Hippocampal formation (tissue), 2 donors: ENCODE measurements around the gene SPHK1.
A peak's percentile ranks its signal among the peaks of the same experiment; 100 is the strongest.
"Not testable (repeated sequence)": the region's sequence is repeated elsewhere in the genome, so short reads cannot be mapped to it uniquely, and the experiment has no call there.

ENCODE experiments used
- DNase-seq, 2 donors: peaks; one replicate each; lab custom pipeline; 2025; lab: John Stamatoyannopoulos, UW

The SPHK1 gene, protein sequence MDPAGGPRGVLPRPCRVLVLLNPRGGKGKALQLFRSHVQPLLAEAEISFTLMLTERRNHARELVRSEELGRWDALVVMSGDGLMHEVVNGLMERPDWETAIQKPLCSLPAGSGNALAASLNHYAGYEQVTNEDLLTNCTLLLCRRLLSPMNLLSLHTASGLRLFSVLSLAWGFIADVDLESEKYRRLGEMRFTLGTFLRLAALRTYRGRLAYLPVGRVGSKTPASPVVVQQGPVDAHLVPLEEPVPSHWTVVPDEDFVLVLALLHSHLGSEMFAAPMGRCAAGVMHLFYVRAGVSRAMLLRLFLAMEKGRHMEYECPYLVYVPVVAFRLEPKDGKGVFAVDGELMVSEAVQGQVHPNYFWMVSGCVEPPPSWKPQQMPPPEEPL

GRCh38 chr17:76384222-76384986 lies at the start of gene SPHK1:
Gene SPHK1 (plus strand): TSS chr17:76384609. CDS start chr17:76385645, 1,036 bp downstream.
- DNase-seq = peak in 1 of 2 donors; percentile 17

GRCh38 chr17:76335716-76336381 lies 48.6 kb upstream of the SPHK1 start:
- DNase-seq = no peak

- no peak for DNase-seq
Measured at GRCh38 chr17:76336756-76337412, 47.5 kb upstream of the SPHK1 start.

- no peak for DNase-seq
Measured at GRCh38 chr17:76337413-76337777, 47.0 kb upstream of the SPHK1 start.

DNA sequence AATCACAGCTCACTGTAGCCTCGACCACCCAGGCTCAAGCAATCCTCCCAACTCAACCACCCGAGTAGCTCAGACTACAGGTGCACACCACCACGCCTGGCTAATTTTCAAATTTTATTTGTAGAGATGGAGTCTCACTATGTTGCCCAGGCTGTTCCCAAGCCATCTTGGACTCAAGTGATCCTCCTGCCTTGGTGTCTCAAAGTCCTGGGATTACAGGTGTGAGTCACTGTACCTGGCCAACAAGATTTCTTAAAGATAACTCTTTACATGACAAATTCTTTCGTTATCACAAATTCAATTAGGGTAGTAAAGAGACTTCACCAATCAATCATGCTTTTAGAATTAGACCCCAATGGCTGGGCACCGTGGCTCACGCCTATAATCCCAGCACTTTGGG lies 43.1 kb upstream of the SPHK1 start:
- DNase-seq = no peak

DNA sequence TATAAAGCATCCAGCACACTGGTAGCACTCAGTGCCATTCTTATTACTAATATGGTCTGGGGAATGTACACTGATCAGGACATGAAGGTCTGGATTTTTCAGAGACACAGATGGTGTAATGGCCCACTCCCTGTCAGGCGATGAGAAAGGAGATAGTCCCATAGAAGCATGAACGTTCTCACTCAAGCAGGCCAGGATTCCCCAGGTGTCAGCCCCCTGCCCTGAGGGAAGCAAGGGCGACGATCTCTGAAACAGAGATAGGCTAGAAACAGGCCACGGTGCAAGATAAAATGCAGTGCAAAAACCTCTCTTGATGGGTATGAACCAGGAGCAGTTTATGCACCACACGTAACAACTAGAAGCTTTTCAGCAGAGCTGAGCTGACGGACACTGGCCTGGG lies 41.3 kb upstream of the SPHK1 start:
- DNase-seq = no peak

DNA sequence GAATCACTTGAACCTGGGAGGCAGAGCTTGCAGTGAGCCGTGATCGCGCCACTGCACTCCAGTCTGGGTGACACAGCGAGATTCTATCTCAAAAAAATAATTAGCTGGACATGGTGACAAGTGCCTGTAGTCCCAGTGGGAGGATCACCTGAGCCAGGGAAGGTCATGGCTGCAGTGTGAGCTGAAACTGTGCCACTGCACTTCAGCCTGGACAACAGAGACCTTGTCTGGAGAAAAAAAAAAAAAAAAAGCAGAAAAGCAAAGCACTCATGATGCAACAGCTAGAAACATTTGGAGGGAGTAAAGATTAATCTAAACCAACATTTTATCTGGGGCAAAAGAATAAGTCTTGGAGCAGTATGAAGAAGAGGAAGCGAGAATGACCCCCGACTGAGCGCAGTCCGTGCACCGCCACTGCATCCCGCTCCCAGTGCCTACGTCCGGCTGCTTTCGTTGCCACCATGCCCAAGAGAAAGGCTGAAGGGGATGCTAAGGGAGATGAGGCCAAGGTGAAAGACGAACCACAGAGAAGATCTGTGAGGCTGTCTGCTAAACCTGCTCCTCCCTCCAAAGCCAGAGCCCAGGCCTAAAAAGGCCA lies 38.9 kb upstream of the SPHK1 start:
- no peak for DNase-seq

GRCh38 chr17:76346936-76347335 lies 37.5 kb upstream of the SPHK1 start:
- DNase-seq = not testable (repeated sequence)

- no peak for DNase-seq
Measured at GRCh38 chr17:76350463-76350862, 33.9 kb upstream of the SPHK1 start.

DNA sequence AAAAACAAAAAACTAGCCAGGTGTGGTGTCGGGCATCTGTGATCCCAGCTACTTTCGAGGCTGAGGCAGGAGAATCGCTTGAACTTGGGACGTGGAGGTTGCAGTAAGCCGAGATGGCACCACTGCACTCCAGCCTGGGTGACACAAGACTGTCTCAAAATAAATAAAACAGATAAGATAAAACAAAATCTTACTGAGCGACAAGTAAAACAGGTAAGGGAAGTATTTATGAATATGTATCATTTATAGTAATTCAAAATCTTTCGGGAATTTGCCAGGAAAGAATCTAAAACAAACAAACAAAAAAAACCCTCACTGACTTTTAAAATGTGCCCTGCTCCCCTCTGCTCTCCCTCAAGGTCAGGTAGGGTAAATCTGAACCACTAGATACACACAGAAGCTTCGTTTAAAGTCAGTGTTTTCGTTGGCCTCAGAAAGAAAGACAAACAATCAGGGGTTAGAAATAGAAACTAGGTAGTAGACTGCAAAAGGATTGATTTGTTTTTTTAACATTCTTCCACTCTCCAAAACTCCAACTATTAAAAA lies 32.8 kb upstream of the SPHK1 start:
- no peak for DNase-seq

- no peak for DNase-seq
Measured at GRCh38 chr17:76353004-76353598, 31.3 kb upstream of the SPHK1 start.

DNA sequence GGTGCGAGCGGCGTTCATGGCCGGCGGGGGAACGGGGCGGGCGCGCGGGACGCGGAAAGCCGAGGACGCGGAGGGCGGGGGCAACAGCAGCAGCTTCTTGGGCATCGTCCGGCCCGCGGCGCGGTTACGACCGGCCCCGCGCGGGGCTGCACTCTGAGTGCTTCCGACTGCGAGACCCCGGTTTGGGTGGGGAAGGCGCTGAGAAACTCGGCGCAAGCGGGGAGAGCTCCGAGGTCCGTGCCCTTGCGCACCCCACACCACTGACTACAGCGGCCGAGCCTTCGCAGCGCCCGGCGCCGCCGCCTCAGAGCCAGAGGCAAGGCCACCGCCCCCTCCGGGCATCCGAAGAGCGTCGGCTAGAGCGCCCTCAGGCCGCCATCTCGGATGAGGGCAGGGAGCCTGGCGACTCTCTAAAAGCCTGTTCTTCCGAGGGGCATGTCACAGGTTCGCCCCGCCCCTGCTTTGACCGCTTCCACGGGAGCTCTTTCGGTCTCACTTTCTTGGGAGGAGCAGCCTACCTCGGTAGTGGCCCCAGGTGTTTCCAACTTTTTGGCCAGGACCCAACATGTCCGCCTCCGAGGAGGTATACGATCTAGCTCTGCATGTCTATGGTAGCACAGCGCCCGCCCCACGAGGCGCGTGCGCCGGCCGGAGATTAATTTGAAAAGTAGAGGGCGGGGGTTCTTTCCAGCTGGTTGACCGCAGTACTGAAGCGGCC lies 30.7 kb upstream of the SPHK1 start, which contains the start of gene PRPSAP1:
Gene PRPSAP1 (minus strand): TSS at position 318 of the 718 bp plus-strand sequence. CDS start 213 bp downstream, at position 105.
- peak; percentile 87 for DNase-seq

DNA sequence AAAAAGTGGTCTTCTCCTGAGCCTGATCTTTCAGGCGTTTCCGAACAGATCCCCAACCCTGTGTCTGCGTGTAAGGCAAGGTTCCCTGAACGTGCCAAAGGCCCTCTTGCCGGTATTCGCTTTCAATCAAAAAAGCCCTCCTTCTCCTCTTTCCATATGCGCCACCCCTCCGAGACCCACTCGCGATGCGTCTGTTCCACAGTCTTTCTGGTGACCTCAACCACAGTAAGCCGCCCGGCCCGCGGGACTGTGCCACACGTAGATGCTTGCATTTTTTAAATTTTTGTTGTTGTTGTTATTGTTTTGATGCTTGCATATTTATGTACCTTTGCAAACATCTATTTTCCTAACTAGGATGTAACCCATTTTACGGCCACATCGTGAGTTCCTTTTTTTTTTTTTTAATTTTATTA lies 30.1 kb upstream of the SPHK1 start:
- DNase-seq = no peak

DNA sequence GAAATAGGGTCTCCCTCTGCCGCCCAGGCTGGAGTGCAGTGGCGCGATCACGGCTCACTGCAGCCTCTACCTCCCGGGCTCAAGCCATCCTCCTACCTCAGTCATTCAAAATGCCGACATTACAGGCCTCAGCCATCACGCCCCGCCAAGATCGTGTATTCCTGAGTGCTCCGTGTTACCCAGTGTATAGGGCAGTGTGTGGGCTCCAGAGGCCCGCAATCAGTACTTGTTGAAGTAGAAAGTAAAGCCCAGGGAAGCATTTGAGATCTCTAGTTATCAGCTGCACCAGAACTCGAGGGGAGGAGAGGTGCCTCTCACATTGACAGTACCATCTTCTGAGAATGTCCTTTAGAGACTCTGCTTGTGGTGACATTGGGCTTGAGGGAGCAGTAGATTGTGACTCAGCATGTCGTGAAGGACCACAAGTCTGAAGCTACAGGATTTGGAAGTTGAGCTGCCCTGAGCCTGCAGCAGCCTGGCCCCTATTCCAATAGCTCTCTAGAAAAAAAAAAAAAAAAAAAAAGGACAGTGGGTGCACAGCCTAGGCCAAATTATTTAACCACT lies 29.6 kb upstream of the SPHK1 start:
- no peak for DNase-seq

GRCh38 chr17:76356803-76357456 lies 27.5 kb upstream of the SPHK1 start:
- DNase-seq = no peak

GRCh38 chr17:76357597-76358158 lies 26.7 kb upstream of the SPHK1 start:
- DNase-seq = no peak

DNA sequence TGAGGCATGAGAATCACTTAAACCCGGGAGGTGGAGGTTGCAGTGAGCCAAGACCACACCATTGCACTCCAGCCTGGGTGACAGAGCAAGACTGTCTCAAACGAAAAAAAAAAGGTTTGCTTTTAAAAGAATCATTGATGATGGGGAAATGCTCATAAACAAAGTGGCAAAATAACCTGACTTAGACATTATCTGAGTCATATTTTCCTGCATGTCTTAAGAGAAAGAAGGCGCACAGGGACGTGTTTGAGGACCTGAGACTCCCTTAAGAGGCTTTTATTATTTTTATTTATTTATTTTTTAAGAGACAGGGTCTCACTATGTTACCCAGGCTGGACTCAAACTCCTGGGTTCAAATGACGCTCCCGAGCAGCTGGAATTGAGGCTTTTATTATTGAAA lies 25.0 kb upstream of the SPHK1 start:
- no peak for DNase-seq

DNA sequence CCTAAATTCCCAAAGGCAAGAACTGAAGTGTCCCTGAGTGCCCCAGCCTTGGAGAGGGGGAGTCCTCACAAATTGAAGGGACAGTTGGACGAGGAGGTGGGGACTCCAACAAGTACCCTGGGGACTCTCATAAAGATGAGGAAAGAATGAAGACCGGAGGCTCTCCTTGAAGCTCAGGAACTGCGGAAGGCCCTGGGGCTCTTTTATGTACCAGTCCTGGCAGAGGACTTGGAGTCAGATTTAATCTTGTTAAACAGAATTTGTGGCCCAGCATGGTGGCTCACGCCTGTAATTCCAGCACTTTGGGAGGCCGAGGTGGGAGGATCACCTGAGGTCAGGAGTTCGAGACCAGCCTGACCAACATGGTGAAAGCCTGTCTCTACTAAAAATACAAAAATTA lies 24.6 kb upstream of the SPHK1 start:
- DNase-seq = not testable (repeated sequence)

DNA sequence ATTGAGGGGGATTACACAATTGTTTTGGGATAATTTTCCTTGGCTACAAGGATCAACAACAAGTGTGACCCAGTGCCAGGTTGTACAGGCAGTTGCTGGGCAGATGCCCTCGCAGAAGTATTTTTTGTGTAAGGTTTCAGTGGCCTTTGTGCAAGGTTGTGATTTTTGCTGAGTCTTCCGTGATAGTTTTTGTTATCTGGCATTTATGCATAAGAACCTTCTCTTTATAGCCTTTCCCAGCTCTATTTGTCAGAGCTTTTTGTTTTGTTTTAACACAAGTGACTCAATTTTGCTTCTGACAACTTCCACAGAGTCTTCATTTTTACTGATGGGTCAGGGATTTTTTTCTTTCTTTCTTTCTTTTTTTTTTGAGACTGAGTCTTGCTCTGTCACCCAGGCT lies 23.9 kb upstream of the SPHK1 start:
- no peak for DNase-seq
